Measurements from ENCODE around the gene NDUFA11. TPM values are rescaled to one million over a fixed set of nuclear protein-coding genes. Genes with fewer than 3 reads are reported as not detected.

Gene NDUFA11
- total and polyA plus RNA-seq, 7 donors, result 242 to 450 (median 395) TPM

DNA sequence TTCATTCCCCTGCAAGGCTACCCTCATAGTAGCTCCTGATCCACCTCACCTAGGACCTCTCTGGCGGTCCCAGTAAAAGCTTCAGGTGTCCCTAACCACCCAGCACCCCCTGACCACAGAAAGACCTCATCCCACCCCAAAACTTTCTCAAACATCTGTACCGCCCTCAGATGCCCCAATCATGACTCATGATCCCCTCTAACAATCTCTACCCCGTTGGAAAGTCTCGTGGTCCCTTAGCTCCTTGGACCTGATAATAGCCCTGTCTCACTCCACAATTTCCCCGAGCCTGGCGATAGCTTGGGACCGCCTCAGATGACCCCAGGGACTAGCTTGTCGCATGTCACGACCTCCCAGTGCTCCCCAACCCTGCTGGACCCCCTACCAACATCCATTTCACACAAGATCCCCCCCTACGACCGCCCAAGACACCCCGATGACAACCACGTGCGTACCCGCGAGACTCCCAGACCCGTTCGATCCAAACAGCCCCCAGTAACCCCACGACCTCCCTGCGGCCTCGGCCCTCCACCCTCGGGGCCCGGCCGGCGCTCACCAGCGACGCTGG lies 450 bp downstream of the NDUFA11 start:
- intact Hi-C loops (cut with DNase I), result loop anchor here (1.0 to 5.0 kb wide), 2 partner anchors 74 to 211 kb away; partner anchors contain the start of gene RPL36
- TF ChIP-seq POLR2A (IDR thresholded peaks at IDR 0.05) (no peak), EP300 (IDR thresholded peaks at IDR 0.05) (no peak), POLR2AphosphoS5 (IDR thresholded peaks at IDR 0.05) (no peak)
- TF ChIP-seq, protein P1, sequence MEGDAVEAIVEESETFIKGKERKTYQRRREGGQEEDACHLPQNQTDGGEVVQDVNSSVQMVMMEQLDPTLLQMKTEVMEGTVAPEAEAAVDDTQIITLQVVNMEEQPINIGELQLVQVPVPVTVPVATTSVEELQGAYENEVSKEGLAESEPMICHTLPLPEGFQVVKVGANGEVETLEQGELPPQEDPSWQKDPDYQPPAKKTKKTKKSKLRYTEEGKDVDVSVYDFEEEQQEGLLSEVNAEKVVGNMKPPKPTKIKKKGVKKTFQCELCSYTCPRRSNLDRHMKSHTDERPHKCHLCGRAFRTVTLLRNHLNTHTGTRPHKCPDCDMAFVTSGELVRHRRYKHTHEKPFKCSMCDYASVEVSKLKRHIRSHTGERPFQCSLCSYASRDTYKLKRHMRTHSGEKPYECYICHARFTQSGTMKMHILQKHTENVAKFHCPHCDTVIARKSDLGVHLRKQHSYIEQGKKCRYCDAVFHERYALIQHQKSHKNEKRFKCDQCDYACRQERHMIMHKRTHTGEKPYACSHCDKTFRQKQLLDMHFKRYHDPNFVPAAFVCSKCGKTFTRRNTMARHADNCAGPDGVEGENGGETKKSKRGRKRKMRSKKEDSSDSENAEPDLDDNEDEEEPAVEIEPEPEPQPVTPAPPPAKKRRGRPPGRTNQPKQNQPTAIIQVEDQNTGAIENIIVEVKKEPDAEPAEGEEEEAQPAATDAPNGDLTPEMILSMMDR (IDR thresholded peaks at IDR 0.05), result no peak
- 1% methylated on average over 27 of the region's 27 CpGs for WGBS, 2 donors
- H3K4me1 ChIP-seq, result peaks cover 0 to 34% (median 30%) of the 10 kb centered on the region in 4 donors
- no peak for DNase-seq
- peak overlapping the region; percentile 84 to 94 (median 92) for H3K27ac ChIP-seq
- H3K4me3 ChIP-seq, result peak overlapping the region; percentile 55 to 91 (median 86)
- H3K9me3 ChIP-seq, result no peaks in the 10 kb centered on the region
- H3K27me3 ChIP-seq, result no peaks in the 10 kb centered on the region
- peaks cover 0 to 15% (median 0%) of the 10 kb centered on the region in 4 donors for H3K36me3 ChIP-seq

DNA sequence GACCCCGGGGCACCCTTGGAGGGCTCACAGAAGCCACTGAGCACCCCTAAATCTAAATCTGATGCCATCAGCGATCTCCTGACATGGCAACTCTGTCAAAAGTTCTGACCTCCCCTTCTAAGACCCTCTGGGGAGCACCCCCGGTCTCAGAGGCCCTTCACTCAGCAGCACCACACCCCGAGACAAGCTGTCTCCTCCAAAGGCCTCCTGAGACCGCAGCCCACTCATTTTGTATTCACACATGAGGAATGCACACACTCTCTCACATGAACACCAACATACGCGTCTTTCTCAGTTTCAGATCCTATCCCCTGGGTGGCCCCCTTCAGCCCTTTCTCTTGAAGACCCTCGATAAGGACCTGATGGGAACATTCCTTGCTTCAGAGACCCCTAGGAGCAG lies 2.6 kb downstream of the NDUFA11 start:
- Histone ChIP-seq H3K27ac (no peak overlapping the region), H3K27me3 (no peaks in the 10 kb centered on the region), H3K4me3 (no peak overlapping the region), H3K36me3 (peaks cover 0 to 25% (median 5%) of the 10 kb centered on the region in 4 donors), H3K9me3 (no peaks in the 10 kb centered on the region), H3K4me1 (peaks cover 0 to 31% (median 25%) of the 10 kb centered on the region in 4 donors)
- DNase-seq, result no peak
- intact Hi-C loops (cut with DNase I), result loop anchor here (5.0 kb wide), 1 partner anchor 209 kb away; the partner anchor contains the start of gene RPL36
- WGBS, 2 donors, result 90 to 91% methylated on average over 8 of the region's 8 CpGs
- TF ChIP-seq, protein P1 (IDR thresholded peaks at IDR 0.05), result no peak
- TF ChIP-seq POLR2A (IDR thresholded peaks at IDR 0.05) (no peak), EP300 (IDR thresholded peaks at IDR 0.05) (no peak)

DNA sequence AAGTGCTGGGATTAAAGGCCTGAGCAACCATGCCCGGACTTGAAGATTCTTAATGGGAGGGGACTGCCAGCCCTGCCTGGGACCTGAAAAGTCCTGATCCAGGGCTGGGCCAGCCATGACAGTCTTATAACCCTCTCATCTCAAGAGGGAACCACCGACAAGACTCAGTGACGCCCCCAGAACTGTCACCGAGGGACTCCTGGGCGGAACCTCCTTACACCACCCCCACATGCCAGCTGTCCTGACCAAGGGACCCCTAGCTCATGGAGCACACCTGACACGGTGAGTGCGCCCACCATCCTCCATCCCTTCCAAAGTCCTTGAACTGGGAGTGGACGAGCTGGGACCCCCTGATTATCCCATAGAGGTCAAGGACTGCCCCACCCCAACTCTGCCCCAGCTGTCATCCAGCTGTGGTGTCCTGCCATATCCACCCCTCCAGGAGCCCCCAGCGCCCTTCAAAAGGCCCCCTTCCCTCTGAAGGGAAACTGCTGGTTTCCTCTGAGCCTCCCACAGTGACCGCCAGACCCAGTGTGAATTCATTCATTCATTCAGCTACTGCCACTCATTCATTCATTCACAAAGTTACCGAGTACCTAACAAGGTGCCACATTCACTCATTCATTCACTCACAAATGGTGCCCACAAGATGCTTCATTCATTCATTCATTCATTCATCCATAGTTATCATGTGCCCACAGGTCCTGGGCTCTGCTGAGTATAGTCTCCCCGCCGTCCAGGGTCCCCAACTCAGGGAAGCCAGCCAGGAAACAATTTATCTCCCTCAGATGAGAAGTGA lies 3.7 kb downstream of the NDUFA11 start:
- intact Hi-C loops (cut with DNase I), result loop anchor here (5.0 kb wide), 1 partner anchor 208 kb away; the partner anchor contains the start of gene RPL36
- H3K4me3 ChIP-seq, result no peak overlapping the region
- H3K27ac ChIP-seq, result no peak overlapping the region
- DNase-seq, result no peak
- no peaks in the 10 kb centered on the region for H3K27me3 ChIP-seq
- WGBS, 2 donors, result 89 to 93% methylated on average over 13 of the region's 13 CpGs
- peaks cover 6 to 35% (median 12%) of the 10 kb centered on the region in 4 donors for H3K36me3 ChIP-seq
- H3K4me1 ChIP-seq, result peaks cover 0 to 21% (median 15%) of the 10 kb centered on the region in 4 donors
- TF ChIP-seq EP300 (IDR thresholded peaks at IDR 0.05) (no peak), POLR2AphosphoS5 (IDR thresholded peaks at IDR 0.05) (no peak), POLR2A (IDR thresholded peaks at IDR 0.05) (no peak)
- TF ChIP-seq, protein P1 (IDR thresholded peaks at IDR 0.05), result no peak
- no peaks in the 10 kb centered on the region for H3K9me3 ChIP-seq

DNA sequence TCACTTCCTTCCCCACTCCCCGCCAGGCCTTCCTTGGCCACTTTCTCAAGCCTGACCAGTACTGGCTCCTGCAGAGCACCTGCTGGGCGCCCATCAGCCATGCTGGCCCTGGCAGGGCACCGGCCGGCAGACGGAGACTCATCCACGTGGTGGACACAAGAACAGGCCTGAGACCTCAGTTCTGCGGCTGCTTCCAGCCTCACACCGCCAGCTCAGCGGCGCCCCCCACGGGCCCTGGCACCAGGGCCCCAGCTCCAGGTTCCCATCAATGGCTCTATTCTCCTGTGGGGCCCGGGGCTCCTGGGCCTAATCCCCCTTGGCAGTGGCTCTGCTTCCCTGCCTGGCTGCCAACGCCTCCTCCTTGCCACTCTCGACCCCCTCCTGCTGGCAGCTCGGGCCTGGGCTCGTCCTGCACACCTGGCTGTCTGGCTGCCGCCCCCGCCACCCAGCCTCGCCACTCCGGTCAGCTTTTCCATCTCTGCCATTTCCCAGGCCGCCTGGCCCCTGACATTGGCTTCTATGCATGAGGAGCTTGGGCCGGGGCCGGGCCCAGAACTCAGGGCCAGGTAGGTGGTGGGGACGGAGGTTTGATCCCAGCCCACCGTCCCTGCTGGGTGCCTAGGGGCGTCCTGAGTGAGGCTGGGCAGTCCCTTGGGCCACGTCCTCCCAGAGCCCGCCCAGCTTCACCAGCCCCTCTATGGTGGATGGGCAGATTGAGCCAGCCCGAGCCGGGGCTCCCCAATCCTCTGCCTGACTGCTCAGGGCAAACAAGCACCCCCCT lies 6.2 kb downstream of the NDUFA11 start:
- intact Hi-C loops (cut with DNase I), result no loop called here
- 93 to 95% methylated on average over 30 of the region's 30 CpGs for WGBS, 2 donors
- Histone ChIP-seq H3K4me1 (peaks cover 0 to 13% (median 11%) of the 10 kb centered on the region in 4 donors), H3K4me3 (no peak overlapping the region), H3K27ac (peak overlapping the region in 1 of 4 donors; percentile 7), H3K27me3 (no peaks in the 10 kb centered on the region), H3K36me3 (peaks cover 6 to 45% (median 12%) of the 10 kb centered on the region in 4 donors), H3K9me3 (no peaks in the 10 kb centered on the region)
- TF ChIP-seq EP300 (IDR thresholded peaks at IDR 0.05) (no peak), POLR2A (IDR thresholded peaks at IDR 0.05) (no peak), POLR2AphosphoS5 (IDR thresholded peaks at IDR 0.05) (no peak)
- TF ChIP-seq, protein P1 (IDR thresholded peaks at IDR 0.05), result no peak
- no peak for DNase-seq

All from sigmoid colon (tissue), 7 donors.